ENCODE data around the gene CBFB.
"Not testable (repeated sequence)": the region's sequence is repeated elsewhere in the genome, so short reads cannot be mapped to it uniquely, and the experiment has no call there.

The CBFB gene

GRCh38 chr16:67041520-67041919 is 12.6 kb downstream of the CBFB start:
- DNase-seq (ENCODE audit: low spot score) = not testable (repeated sequence)

DNA sequence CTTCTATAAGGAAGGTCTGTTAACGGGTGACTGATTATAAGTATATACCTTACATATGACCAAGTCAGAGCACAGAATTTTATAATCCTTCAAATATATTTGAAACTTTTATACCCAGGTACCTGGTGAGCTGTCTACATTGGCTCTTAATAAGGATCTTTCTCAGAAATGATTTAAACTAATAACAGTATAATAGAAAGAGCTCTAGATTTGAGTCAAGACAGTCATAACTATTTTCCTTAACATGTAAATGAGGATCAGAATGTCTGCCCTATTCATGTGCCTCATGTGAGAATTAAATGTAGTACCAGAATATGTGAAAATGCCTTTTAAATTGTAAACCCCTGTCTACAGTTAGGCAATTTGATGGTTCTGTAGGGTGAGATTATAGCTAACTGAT is 14.5 kb downstream of the CBFB start:
- DNase-seq (ENCODE audit: low spot score) = no peak

GRCh38 chr16:67050796-67051195 is 21.8 kb downstream of the CBFB start:
- DNase-seq (ENCODE audit: low spot score) = no peak

- DNase-seq (ENCODE audit: low spot score) = no peak
Observed at GRCh38 chr16:67052399-67052798, 23.4 kb downstream of the CBFB start.

DNA sequence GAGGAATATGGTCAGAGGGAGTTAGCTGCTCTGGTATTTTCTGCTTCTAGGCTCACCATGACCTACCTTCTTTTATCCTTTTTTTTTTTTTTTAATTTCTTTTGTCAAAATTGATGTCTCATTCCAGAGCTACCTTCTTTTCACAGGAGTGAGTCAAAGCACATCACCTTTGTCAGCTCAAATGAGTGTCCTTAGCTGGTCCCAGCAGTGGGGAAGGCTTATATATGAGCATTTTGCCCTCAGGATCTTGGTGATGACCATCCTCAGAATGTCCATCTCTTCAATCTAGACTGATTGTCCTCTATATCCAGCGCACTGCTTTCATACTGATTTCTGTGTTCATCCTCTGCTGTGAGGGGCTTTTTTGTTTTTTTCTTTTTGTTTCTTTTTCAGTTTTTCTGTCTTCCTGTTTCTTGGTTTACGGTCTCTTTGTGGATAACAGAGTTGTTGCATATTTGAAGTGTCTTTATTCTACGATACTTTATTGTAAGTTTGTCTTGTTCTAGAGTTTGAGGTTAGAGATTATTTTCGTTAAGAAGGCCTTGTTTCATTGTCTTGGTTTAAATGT is 24.9 kb downstream of the CBFB start:
- no peak for DNase-seq (ENCODE audit: low spot score)

DNA sequence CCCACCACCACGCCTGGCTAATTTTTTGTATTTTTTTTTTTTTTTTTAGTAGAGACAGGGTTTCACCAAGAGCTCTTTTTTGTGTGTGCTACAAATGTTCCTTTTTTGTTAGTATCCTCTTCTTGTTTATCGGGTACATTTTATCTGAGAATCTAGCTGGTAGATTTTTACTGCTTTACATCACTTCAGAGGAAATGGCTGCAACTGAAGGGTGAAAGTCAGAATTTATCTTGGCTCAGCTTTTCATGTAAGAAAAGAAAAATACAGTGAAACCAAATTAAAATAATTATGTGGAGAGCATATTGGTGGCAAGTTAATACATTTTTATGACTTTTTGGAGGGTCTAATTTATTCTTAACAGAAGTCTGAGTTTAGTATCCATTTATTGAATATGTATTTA is 26.0 kb downstream of the CBFB start:
- DNase-seq (ENCODE audit: low spot score) = no peak

GRCh38 chr16:67055712-67056487 is 27.0 kb downstream of the CBFB start:
- peak; percentile 92 for DNase-seq (ENCODE audit: low spot score)

GRCh38 chr16:67063008-67063407 is 34.1 kb downstream of the CBFB start:
- no peak for DNase-seq (ENCODE audit: low spot score)

GRCh38 chr16:67068212-67068753 is 39.3 kb downstream of the CBFB start:
- no peak for DNase-seq (ENCODE audit: low spot score)

- DNase-seq (ENCODE audit: low spot score) = no peak
Observed at GRCh38 chr16:67071476-67072048, 42.6 kb downstream of the CBFB start.

- DNase-seq (ENCODE audit: low spot score) = no peak
Observed at GRCh38 chr16:67075331-67075730, 46.4 kb downstream of the CBFB start.

GRCh38 chr16:67077871-67078270 is 48.9 kb downstream of the CBFB start:
- DNase-seq (ENCODE audit: low spot score) = no peak

DNA sequence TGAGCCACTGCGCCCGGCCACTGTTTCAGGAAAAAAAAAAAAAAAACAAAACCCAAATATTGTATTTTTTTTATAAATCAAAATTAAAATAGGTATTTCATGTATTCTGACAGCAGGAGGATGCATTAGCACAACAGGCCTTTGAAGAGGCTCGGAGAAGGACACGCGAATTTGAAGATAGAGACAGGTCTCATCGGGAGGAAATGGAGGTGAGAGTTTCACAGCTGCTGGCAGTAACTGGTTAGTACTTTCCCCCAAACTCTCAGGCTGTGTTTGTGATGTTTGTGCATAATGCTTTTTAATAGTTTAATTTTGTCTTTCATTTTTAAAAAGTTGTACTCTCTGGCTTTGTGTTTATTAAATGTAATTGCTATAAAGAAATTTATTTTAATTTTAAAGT is 53.2 kb downstream of the CBFB start:
- no peak for DNase-seq (ENCODE audit: low spot score)

GRCh38 chr16:67082891-67083290 is 53.9 kb downstream of the CBFB start:
- no peak for DNase-seq (ENCODE audit: low spot score)

DNA sequence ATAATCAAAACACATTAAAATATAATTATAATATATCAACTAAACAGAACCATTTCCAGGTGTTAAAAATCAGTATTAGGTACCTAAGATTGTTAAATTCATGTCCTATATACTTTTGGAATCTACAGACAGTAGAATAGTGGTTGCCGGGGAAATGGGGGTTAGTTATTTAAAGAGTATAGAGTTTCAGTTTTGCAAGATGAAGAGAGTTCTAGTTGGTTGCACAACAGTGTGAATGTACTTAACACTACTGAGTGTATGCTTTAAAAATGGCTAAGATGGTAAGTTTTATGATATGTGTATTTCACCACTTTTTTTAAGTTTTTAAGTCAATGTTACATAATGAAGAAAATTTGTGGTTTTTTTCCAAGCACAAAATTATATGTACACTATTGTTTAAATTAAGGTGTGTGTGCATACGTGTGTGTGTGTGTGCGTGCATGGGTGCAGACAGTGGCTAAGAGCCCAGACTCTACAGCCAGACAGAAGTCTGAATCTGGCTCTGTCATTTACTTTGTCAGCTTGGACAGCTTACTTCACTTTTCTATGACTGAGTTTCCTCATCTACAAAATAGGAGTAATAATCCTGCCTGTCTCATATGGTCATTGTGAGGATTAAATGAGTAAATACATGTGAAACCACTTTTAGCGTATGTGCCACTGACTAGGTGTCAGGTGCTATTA is 55.5 kb downstream of the CBFB start:
- no peak for DNase-seq (ENCODE audit: low spot score)

DNA sequence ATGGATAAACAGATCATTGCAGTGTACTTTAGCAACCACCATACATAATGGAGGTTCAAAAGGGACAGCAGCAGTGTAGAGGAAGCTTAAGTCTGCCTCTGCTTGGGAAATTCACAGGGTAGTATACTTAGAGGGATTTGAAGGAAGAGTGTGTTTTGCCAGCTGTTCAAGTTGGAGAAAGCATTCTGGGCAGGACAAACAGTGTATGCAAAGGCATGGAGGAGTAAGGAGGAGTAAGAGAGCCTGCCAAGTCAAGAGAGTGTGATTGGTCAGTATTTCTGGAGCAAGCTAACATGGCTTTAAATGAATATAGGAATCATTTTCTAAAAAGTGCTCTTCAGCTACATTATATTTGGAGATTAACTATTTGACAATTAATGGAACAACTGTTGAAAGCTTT is 57.9 kb downstream of the CBFB start:
- DNase-seq (ENCODE audit: low spot score) = no peak

DNA sequence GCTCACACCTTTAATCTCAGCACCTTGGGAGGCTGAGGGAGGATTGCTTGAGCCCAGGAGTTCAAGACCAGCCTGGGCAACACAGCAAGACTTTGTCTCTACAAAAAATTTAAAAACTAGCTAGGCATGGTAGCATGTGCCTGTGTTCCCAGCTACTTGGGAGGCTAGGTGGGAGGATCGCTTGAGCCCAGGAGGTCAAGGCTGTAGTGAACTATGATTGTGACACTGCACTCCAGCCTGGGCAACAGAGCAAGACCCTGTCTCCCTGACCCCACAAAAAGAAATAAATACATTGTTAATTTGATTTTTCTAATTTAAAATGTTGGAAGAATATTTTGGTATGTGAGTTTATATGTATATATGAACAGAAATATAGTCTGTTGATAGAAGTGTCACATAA is 58.3 kb downstream of the CBFB start:
- no peak for DNase-seq (ENCODE audit: low spot score)

DNA sequence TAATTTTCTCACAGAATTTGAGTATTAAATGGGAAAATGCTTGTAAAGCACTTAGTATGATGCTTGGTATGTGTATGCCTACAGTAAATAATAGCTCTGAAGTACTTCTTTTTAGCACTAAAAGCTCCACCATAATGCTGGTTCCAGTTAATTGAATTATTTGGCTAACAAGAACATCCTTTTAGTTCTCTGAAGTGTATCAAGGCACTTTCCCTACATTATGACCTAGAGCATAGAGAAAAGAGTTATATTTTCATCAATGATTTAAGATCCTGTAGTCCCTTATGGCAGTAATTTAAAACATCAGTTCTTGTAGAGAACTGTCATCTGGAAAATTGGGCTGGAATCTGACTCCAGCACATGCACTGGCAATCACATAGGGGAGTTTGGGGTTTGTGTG is 58.9 kb downstream of the CBFB start:
- DNase-seq (ENCODE audit: low spot score) = no peak

DNA sequence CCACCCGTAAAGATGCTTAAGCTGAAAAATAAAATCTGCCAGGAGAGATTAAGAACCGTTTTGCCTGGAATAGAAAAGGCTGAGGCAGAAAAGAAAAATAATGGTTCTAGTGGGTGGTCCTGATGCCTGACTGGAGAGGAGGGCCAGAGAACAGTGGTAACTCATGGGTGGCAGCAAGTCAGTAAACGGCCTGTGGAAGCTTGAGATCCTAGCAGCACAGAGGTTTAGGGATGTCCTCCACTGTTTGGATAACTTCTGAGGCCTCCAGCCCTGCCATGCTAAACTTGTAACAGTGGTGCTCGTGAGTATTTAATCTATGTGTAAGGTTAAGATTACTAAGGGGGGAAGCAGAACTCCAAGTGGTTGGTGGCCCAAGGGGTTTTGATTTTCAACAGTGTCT is 59.6 kb downstream of the CBFB start:
- DNase-seq (ENCODE audit: low spot score) = no peak

GRCh38 chr16:67089101-67089500 is 60.2 kb downstream of the CBFB start:
- no peak for DNase-seq (ENCODE audit: low spot score)

- DNase-seq (ENCODE audit: low spot score) = no peak
Observed at GRCh38 chr16:67091906-67092566, 63.1 kb downstream of the CBFB start.

DNA sequence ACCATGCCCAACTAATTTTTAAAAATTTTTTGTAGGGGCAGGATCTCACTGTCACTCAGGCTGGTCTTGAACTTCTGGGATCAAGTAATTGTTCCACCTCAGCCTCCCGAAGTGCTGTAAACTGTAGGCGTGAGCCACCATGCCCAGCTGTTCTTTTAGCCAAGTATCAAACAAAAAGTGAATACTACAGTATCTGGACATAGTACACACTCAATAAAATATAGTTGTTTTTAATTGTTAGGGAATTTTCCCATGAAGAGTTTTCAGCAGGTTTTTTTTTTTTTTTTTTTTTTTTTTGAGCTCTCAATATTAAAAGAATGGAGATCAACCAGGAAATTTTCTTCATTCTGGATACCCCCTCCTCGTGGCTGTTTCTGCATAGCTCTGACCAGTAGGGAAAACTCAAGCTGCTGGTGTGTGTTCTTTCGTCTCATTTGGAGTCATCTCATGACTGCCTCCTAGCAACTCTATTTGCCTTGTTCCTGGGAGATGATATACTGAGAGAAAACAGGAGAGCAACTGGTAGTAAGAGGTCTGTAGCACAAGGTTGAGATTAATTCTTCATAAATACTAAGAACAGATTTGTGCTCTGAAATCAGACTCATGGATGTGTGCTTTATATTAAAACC is 64.3 kb downstream of the CBFB start:
- no peak for DNase-seq (ENCODE audit: low spot score)
